ENCODE data around the gene PITPNM3. TPM values are rescaled to one million over a fixed set of nuclear protein-coding genes. Genes with fewer than 3 reads are reported as not detected.

PITPNM3 gene
- polyA plus RNA-seq, 1 donor from 2014 or later, result 3.0 TPM

DNA sequence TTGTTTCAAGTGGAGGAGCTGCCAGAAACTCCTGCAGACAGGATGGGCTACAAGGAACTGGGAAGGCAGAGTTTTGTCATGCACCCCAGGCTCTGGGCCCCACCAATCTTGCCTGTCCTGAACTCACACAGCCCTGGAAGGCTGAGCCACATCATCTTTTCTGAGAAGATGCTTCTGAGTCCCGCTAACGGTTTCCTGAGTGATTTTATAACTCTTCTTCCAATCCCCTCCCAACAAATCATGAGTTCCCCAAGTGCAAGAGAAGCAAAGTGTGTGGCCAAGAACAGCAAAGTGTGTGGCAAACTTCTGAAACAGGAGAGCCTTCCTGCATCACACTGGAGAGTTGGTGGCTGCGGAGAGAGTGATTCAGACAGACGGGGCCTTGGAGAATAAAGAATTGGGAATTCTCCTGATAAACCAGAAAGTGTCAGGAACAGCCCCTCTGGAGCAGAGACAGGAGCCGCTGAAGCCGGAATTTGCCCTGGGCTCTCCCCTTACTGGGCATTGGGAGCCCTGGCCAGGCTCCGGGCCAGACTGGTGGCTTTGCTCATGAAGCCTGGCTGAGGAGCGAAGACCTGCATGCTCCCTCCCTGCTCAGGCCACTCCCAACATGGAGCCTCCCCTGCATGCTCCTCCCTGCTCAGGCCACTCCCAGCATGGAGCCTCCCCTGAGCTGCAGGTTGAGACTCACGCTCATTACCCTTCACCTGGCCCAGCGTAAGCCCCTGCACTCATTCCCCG is 47.2 kb downstream of the PITPNM3 start:
- no peak for TF ChIP-seq SMC3 (conservative IDR thresholded peaks at IDR 0.05; ENCODE audit: poor library complexity)
- TF ChIP-seq MXI1 (conservative IDR thresholded peaks at IDR 0.05; ENCODE audit: poor library complexity, severe bottlenecking), result no peak
- TF ChIP-seq, protein P1, sequence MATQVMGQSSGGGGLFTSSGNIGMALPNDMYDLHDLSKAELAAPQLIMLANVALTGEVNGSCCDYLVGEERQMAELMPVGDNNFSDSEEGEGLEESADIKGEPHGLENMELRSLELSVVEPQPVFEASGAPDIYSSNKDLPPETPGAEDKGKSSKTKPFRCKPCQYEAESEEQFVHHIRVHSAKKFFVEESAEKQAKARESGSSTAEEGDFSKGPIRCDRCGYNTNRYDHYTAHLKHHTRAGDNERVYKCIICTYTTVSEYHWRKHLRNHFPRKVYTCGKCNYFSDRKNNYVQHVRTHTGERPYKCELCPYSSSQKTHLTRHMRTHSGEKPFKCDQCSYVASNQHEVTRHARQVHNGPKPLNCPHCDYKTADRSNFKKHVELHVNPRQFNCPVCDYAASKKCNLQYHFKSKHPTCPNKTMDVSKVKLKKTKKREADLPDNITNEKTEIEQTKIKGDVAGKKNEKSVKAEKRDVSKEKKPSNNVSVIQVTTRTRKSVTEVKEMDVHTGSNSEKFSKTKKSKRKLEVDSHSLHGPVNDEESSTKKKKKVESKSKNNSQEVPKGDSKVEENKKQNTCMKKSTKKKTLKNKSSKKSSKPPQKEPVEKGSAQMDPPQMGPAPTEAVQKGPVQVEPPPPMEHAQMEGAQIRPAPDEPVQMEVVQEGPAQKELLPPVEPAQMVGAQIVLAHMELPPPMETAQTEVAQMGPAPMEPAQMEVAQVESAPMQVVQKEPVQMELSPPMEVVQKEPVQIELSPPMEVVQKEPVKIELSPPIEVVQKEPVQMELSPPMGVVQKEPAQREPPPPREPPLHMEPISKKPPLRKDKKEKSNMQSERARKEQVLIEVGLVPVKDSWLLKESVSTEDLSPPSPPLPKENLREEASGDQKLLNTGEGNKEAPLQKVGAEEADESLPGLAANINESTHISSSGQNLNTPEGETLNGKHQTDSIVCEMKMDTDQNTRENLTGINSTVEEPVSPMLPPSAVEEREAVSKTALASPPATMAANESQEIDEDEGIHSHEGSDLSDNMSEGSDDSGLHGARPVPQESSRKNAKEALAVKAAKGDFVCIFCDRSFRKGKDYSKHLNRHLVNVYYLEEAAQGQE (IDR thresholded peaks at IDR 0.05; ENCODE audit: borderline replicate concordance), result no peak
- TF ChIP-seq RAD21 (conservative IDR thresholded peaks at IDR 0.05), result no peak
- TF ChIP-seq POLR2AphosphoS5 (IDR thresholded peaks at IDR 0.05), result no peak
- TF ChIP-seq TAF1 (IDR thresholded peaks at IDR 0.05; ENCODE audit: low read depth), result no peak
- TF ChIP-seq CTCF (IDR thresholded peaks at IDR 0.05; ENCODE audit: poor library complexity, severe bottlenecking), result no peak
- no peak for TF ChIP-seq EP300 (conservative IDR thresholded peaks at IDR 0.05; ENCODE audit: poor library complexity, severe bottlenecking)
- TF ChIP-seq EZH2 (IDR thresholded peaks at IDR 0.05; ENCODE audit: borderline replicate concordance, insufficient read depth, low read length, poor library complexity, severe bottlenecking), result no peak
- Histone ChIP-seq H3K9me2 (ENCODE audit: insufficient read depth, low read length) (no peaks in the 10 kb centered on the region), H3K9ac (ENCODE audit: low read length) (no peak overlapping the region), H3K4me3 (ENCODE audit: low read length) (no peak overlapping the region), H3F3A (ENCODE audit: insufficient read depth, low read length, poor library complexity, severe bottlenecking) (no peaks in the 10 kb centered on the region), H3K27me3 (ENCODE audit: insufficient read depth, low read depth, low read length) (no peaks in the 10 kb centered on the region), H3K27ac (ENCODE audit: low read length) (no peak overlapping the region), H4K20me1 (ENCODE audit: insufficient read depth) (no peaks in the 10 kb centered on the region), H3K36me3 (ENCODE audit: insufficient read depth, low read length) (no peaks in the 10 kb centered on the region), H3K79me2 (replicated peaks; ENCODE audit: insufficient read depth, low read length) (no peaks in the 10 kb centered on the region), H3K4me2 (ENCODE audit: low read length) (no peak overlapping the region), H2AFZ (ENCODE audit: low read depth, low read length) (no peak overlapping the region), H3K9me3 (ENCODE audit: low read length) (no peaks in the 10 kb centered on the region)

- Histone ChIP-seq H3K4me2 (ENCODE audit: low read length) (no peak overlapping the region), H3F3A (ENCODE audit: insufficient read depth, low read length, poor library complexity, severe bottlenecking) (no peaks in the 10 kb centered on the region), H2AFZ (ENCODE audit: low read depth, low read length) (no peak overlapping the region), H3K4me3 (ENCODE audit: low read length) (no peak overlapping the region), H3K36me3 (ENCODE audit: insufficient read depth, low read length) (no peaks in the 10 kb centered on the region), H3K9ac (ENCODE audit: low read length) (no peak overlapping the region), H3K27me3 (ENCODE audit: insufficient read depth, low read depth, low read length) (no peaks in the 10 kb centered on the region), H4K20me1 (ENCODE audit: insufficient read depth) (no peaks in the 10 kb centered on the region), H3K27ac (ENCODE audit: low read length) (no peak overlapping the region), H3K9me3 (ENCODE audit: low read length) (no peaks in the 10 kb centered on the region), H3K79me2 (replicated peaks; ENCODE audit: insufficient read depth, low read length) (no peaks in the 10 kb centered on the region), H3K9me2 (ENCODE audit: insufficient read depth, low read length) (no peaks in the 10 kb centered on the region)
- TF ChIP-seq POLR2AphosphoS5 (IDR thresholded peaks at IDR 0.05) (no peak), CTCF (IDR thresholded peaks at IDR 0.05; ENCODE audit: poor library complexity, severe bottlenecking) (no peak), RAD21 (conservative IDR thresholded peaks at IDR 0.05) (no peak), MXI1 (conservative IDR thresholded peaks at IDR 0.05; ENCODE audit: poor library complexity, severe bottlenecking) (no peak), EP300 (conservative IDR thresholded peaks at IDR 0.05; ENCODE audit: poor library complexity, severe bottlenecking) (no peak), SMC3 (conservative IDR thresholded peaks at IDR 0.05; ENCODE audit: poor library complexity) (no peak)
- TF ChIP-seq, protein P1 (IDR thresholded peaks at IDR 0.05; ENCODE audit: borderline replicate concordance), result no peak
Measured at GRCh38 chr17:6508519-6509030, 47.8 kb downstream of the PITPNM3 start.
